SU-DHL-6 (cell line): ENCODE results near the gene RIMBP2.

Source experiments
- CTCF ChIP-seq: fragments of 200-600 bp; sonication (generic); IDR thresholded peaks from one replicate; pipeline ENCODE4 v1.5.1; 2017; ENCODE audit warnings: antibody characterized with exemption, mild to moderate bottlenecking, low read length, moderate library complexity; ENCODE audit not compliant: insufficient read depth, poor library complexity, severe bottlenecking
- EZH2phosphoT487 ChIP-seq: fragments of 200-600 bp; sonication (generic), shearing (Covaris generic); conservative IDR thresholded peaks from 2 replicates; pipeline ENCODE4 v1.6.1; 2018; ENCODE audit warnings: mild to moderate bottlenecking, antibody characterized with exemption, low read length, moderate library complexity, mixed read lengths

DNA sequence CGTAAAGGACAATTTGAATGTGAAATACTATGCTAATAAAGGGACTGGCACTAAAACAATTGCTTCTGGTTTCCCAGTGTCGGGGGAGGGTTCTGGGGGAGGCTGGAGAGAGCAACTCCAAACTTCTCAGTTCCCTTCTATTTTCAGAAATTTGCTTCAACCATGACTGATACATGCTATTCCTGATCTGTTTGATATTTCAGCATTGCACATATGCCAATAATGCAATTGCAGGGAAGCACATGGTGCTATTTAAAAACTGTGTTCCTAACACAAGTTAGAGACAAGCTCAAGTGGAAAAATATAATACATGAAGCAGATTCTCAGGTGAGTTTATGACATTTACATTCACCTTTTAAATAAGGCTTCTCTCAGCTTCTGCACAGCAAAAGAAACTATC lies 188.9 kb downstream of the RIMBP2 start:
- no peak for TF ChIP-seq CTCF
- no peak for TF ChIP-seq EZH2phosphoT487
